Measurements from ENCODE around the gene BATF. TPM values are rescaled to one million over a fixed set of nuclear protein-coding genes. Genes with fewer than 3 reads are reported as not detected.

BATF gene
- total RNA-seq, 1 experiment from 2014 or later = 0.69 TPM

- DNase-seq (ENCODE audit: low read depth, low spot score) (no peak), ATAC-seq (no peak)
- no peaks in the 10 kb centered on the region for H4K20me1 ChIP-seq (ENCODE audit: insufficient read depth)
- H3K36me3 ChIP-seq (ENCODE audit: control insufficient read depth in 1 of 2, insufficient read depth in 2 of 2, low read length in 2 of 2) = no peaks in the 10 kb centered on the region
- no TSS peak for BruUV-seq (replicated peaks)
- RAD21 ChIA-PET (ENCODE audit: low non-redundant PET in 1 of 2, low total read pairs in 2 of 2, uncharacterized antibody in 2 of 2, unreplicated experiment in 2 of 2) = no interaction called here
- H3K9me3 ChIP-seq (ENCODE audit: control insufficient read depth in 1 of 2, insufficient read depth in 1 of 2, low read depth in 1 of 2, low read length in 2 of 2) = no peaks in the 10 kb centered on the region
- H3K27me3 ChIP-seq (ENCODE audit: insufficient read depth, low read length) = peaks cover 6% of the 10 kb centered on the region; the same call in 1 of the 2 replicates
- H3K9ac ChIP-seq (ENCODE audit: low read length) = no peak overlapping the region
- H3K4me3 ChIP-seq (replicated peaks in 1 of 2; ENCODE audit: low read depth in 1 of 2, low read length in 2 of 2) = no peak overlapping the region
- CTCF ChIA-PET = no interaction called here
- H3K27ac ChIP-seq (ENCODE audit: low read depth, low read length) = no peak overlapping the region
- no peak overlapping the region for H3K4me2 ChIP-seq (ENCODE audit: low read length)
- no peak for TF ChIP-seq SRF (IDR thresholded peaks at IDR 0.05; ENCODE audit: low read depth)
- TF ChIP-seq EZH2 (IDR thresholded peaks at IDR 0.05) = no peak
- TF ChIP-seq ZFX (IDR thresholded peaks at IDR 0.05) = no peak
- TF ChIP-seq, protein P1, sequence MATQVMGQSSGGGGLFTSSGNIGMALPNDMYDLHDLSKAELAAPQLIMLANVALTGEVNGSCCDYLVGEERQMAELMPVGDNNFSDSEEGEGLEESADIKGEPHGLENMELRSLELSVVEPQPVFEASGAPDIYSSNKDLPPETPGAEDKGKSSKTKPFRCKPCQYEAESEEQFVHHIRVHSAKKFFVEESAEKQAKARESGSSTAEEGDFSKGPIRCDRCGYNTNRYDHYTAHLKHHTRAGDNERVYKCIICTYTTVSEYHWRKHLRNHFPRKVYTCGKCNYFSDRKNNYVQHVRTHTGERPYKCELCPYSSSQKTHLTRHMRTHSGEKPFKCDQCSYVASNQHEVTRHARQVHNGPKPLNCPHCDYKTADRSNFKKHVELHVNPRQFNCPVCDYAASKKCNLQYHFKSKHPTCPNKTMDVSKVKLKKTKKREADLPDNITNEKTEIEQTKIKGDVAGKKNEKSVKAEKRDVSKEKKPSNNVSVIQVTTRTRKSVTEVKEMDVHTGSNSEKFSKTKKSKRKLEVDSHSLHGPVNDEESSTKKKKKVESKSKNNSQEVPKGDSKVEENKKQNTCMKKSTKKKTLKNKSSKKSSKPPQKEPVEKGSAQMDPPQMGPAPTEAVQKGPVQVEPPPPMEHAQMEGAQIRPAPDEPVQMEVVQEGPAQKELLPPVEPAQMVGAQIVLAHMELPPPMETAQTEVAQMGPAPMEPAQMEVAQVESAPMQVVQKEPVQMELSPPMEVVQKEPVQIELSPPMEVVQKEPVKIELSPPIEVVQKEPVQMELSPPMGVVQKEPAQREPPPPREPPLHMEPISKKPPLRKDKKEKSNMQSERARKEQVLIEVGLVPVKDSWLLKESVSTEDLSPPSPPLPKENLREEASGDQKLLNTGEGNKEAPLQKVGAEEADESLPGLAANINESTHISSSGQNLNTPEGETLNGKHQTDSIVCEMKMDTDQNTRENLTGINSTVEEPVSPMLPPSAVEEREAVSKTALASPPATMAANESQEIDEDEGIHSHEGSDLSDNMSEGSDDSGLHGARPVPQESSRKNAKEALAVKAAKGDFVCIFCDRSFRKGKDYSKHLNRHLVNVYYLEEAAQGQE (IDR thresholded peaks at IDR 0.05; ENCODE audit: low read depth) = no peak
- TF ChIP-seq CBX3 (IDR thresholded peaks at IDR 0.05; ENCODE audit: low read depth) = no peak
- TF ChIP-seq FOSL1 (IDR thresholded peaks at IDR 0.05; ENCODE audit: low read depth) = no peak
- no peaks in the 10 kb centered on the region for H3K79me2 ChIP-seq (ENCODE audit: insufficient read depth, low read length)
- H3K9me2 ChIP-seq (ENCODE audit: insufficient read depth) = no peaks in the 10 kb centered on the region
- H3K4me1 ChIP-seq (ENCODE audit: control insufficient read depth in 1 of 2, insufficient read depth in 2 of 2, low read length in 2 of 2) = no peaks in the 10 kb centered on the region
- intact Hi-C loops (cut with micrococcal nuclease) = no loop called here
- POLR2A ChIA-PET = no interaction called here
- no peak overlapping the region for H2AFZ ChIP-seq (ENCODE audit: low read depth, low read length, poor library complexity, severe bottlenecking)
Measured at GRCh38 chr14:75525969-75526368, 3.7 kb downstream of the BATF start.

GRCh38 chr14:75527449-75528163, 5.3 kb downstream of the BATF start:
- no peak overlapping the region for H3K4me3 ChIP-seq (replicated peaks in 1 of 2; ENCODE audit: low read depth in 1 of 2, low read length in 2 of 2)
- H3K36me3 ChIP-seq (ENCODE audit: control insufficient read depth in 1 of 2, insufficient read depth in 2 of 2, low read length in 2 of 2) = no peaks in the 10 kb centered on the region
- H3K27me3 ChIP-seq (ENCODE audit: insufficient read depth, low read length) = peaks cover 2% of the 10 kb centered on the region; the same call in 1 of the 2 replicates
- intact Hi-C loops (cut with micrococcal nuclease) = no loop called here
- ATAC-seq (no peak), DNase-seq (ENCODE audit: low read depth, low spot score) (no peak)
- no peak overlapping the region for H3K9ac ChIP-seq (ENCODE audit: low read length)
- no peaks in the 10 kb centered on the region for H3K4me1 ChIP-seq (ENCODE audit: control insufficient read depth in 1 of 2, insufficient read depth in 2 of 2, low read length in 2 of 2)
- no peaks in the 10 kb centered on the region for H4K20me1 ChIP-seq (ENCODE audit: insufficient read depth)
- TF ChIP-seq RAD21 (IDR thresholded peaks at IDR 0.05; ENCODE audit: low read depth) (no peak), EZH2 (IDR thresholded peaks at IDR 0.05) (no peak), POLR2A (IDR thresholded peaks at IDR 0.05; ENCODE audit: borderline replicate concordance, extremely low read depth, insufficient read depth, insufficient read length) (no peak)
- H3K27ac ChIP-seq (ENCODE audit: low read depth, low read length) = no peak overlapping the region
- no peak overlapping the region for H2AFZ ChIP-seq (ENCODE audit: low read depth, low read length, poor library complexity, severe bottlenecking)
- BruUV-seq (replicated peaks) = no TSS peak
- H3K9me2 ChIP-seq (ENCODE audit: insufficient read depth) = no peaks in the 10 kb centered on the region
- ChIA-PET CTCF (no interaction called here), RAD21 (ENCODE audit: low non-redundant PET in 1 of 2, low total read pairs in 2 of 2, uncharacterized antibody in 2 of 2, unreplicated experiment in 2 of 2) (no interaction called here), POLR2A (no interaction called here)
- H3K79me2 ChIP-seq (ENCODE audit: insufficient read depth, low read length) = no peaks in the 10 kb centered on the region
- no peak overlapping the region for H3K4me2 ChIP-seq (ENCODE audit: low read length)
- no peaks in the 10 kb centered on the region for H3K9me3 ChIP-seq (ENCODE audit: control insufficient read depth in 1 of 2, insufficient read depth in 1 of 2, low read depth in 1 of 2, low read length in 2 of 2)
